Measurements from ENCODE around the gene SYNDIG1.

Gene SYNDIG1

DNA sequence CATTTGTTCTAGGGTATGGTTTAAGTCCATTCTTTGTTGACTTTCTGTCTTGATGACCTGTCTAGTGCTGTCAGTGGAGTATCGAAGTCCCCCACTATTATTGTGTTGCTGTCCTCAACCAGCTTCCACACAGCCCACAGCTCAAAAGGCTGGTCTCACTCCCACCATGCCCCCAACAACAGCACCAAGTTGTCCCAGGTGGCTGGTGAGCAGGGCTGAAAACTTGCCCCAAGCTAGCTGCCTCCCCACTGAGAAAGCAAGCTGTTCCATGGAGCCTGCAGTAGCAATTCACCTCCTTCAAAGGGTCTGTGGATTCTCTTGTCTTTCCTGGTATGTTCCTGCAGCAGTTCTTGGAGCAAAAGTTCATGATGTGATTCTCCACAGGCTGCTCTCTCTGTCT lies 221.0 kb downstream of the SYNDIG1 start:
- Histone ChIP-seq H3K4me3 (replicated peaks; ENCODE audit: insufficient read depth, low read length) (no peak overlapping the region), H3K27me3 (ENCODE audit: insufficient read depth, poor library complexity, severe bottlenecking) (no peaks in the 10 kb centered on the region)
- no peak for TF ChIP-seq GABPA (IDR thresholded peaks at IDR 0.05; ENCODE audit: low read depth)
- TF ChIP-seq POLR2AphosphoS5 (IDR thresholded peaks at IDR 0.05; ENCODE audit: low read depth) = no peak
- TF ChIP-seq CTCF (IDR thresholded peaks at IDR 0.05; ENCODE audit: insufficient read depth, low read length) = no peak
- TF ChIP-seq REST (IDR thresholded peaks at IDR 0.05; ENCODE audit: insufficient replicate concordance, low read depth) = no peak
- no peak for TF ChIP-seq SPI1 (IDR thresholded peaks at IDR 0.05; ENCODE audit: borderline replicate concordance, low read depth)

DNA sequence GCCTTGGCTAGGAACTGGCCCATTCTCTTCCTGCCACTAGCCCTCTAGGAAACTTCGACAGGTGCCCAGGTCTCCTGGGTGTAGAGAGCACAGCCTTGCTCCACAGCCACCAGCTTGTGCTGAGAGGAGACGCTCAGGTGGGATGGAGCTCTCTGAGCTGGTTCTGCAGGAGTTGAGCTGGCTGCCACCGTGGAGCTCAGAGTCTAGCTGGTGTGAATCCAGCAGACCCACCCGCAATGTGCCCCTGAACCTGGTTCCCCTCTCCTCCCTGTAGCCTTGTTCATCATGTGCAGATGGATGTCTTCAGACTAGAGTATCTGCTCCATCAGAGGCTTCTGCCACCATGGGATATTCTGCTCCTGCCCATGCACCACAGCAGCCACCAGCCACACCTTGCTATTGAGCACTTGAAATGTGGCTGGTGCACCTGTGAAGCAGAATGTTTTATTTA lies 222.5 kb downstream of the SYNDIG1 start:
- no peaks in the 10 kb centered on the region for H3K27me3 ChIP-seq (ENCODE audit: insufficient read depth, poor library complexity, severe bottlenecking)
- no peak for TF ChIP-seq REST (IDR thresholded peaks at IDR 0.05; ENCODE audit: insufficient replicate concordance, low read depth)
- H3K4me3 ChIP-seq (replicated peaks; ENCODE audit: insufficient read depth, low read length) = no peak overlapping the region
- DNase-seq (ENCODE audit: low read depth in 1 of 2, low spot score in 1 of 2) = no peak
- no peak overlapping the region for H3K27ac ChIP-seq (replicated peaks)

More for the DNA sequence above, 221.0 kb downstream of the SYNDIG1 start:
- H3K27ac ChIP-seq (replicated peaks) = no peak overlapping the region
- DNase-seq (ENCODE audit: low read depth in 1 of 2, low spot score in 1 of 2) = no peak

DNA sequence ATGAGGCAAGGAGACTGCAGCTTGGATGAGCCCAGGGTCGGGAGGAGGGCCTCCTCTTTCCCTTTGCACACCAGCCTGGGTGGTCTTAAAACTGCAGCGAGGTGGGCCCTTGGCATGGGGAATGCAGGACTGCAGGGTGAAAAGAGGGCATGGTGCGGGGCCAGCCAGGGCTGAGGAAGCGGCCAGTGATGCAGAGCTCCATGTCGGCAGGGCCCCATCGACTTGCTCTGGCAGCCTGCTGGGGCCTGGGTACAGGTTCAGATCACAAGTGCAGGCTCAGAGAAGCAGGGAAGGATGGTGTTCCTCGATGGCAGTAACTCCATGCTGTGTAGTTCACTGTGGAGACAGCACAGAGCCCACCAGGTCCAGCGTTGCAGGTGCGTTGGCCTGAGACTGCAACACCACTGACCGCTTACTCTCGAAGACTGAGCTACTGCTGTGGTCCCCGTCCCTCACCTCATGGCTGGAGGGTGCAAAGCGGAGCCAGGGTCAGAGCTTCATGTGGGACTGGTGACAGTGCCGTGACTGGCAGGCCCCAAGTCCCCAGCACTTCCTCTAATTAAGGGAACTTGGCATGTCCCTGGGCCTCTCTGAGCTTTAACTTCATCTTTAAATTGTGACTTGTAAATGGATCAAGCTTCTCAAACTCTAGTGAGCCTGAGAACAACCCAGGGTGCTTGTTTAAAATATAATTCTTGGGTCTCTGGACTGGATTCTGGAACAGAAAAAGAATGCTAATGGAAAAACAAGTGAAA lies 223.2 kb downstream of the SYNDIG1 start:
- H3K4me3 ChIP-seq (replicated peaks; ENCODE audit: insufficient read depth, low read length) = no peak overlapping the region
- TF ChIP-seq POLR2AphosphoS5 (IDR thresholded peaks at IDR 0.05; ENCODE audit: low read depth) (no peak), CTCF (IDR thresholded peaks at IDR 0.05; ENCODE audit: insufficient read depth, low read length) (no peak), REST (IDR thresholded peaks at IDR 0.05; ENCODE audit: insufficient replicate concordance, low read depth) (no peak), SPI1 (IDR thresholded peaks at IDR 0.05; ENCODE audit: borderline replicate concordance, low read depth) (peak; percentile 91)
- no peaks in the 10 kb centered on the region for H3K27me3 ChIP-seq (ENCODE audit: insufficient read depth, poor library complexity, severe bottlenecking)

More for the DNA sequence above, 223.2 kb downstream of the SYNDIG1 start:
- H3K27ac ChIP-seq (replicated peaks) = peak overlapping the region; percentile 41
- peak in 1 of 2 experiments; percentile 47 for DNase-seq (ENCODE audit: low read depth in 1 of 2, low spot score in 1 of 2)
